A549 (cell line): Measurements from ENCODE around the gene NEUROG1. TPM values are rescaled to one million over a fixed set of nuclear protein-coding genes. Genes with fewer than 3 reads are reported as not detected.

Experiments
- ATAC-seq, 2 experiments: fragments of 200-7000 bp in 1 of 2; fragments of >200 bp in 1 of 2; cut with Nextera tagmentation in 1 of 2; cut with Tn5 transposase in 1 of 2; 3 replicates each; pipeline versions ENCODE4 v1.8.0 to v1.9.1; 2018 to 2020; ENCODE audit warnings: mild to moderate bottlenecking in 1 of 2, moderate library complexity in 1 of 2
- CTCF ChIA-PET: fragments of 300-600 bp; sonication (Branson Sonifier 250); formaldehyde crosslinking; extraction: SDS; loops from one replicate; lab custom pipeline; 2021; ENCODE audit warnings: antibody characterized with exemption, inconsistent platforms; lab: Yijun Ruan, JAX
- POLR2A ChIA-PET: fragments of 350-600 bp; formaldehyde crosslinking; extraction: SDS; loops from one replicate; lab custom pipeline; 2021; ENCODE audit warnings: antibody characterized with exemption, inconsistent platforms; lab: Yijun Ruan, JAX
- DNase-seq, 2 experiments: peaks; one replicate each; pipeline versions ENCODE4 v3.0.0 to v3.0.0-alpha.2; 2011 to 2016; ENCODE audit warnings: low read depth in 1 of 2, low spot score in 1 of 2
- FAIRE-seq: peaks from 2 replicates; lab custom pipeline; 2011; peaks lifted over from hg19 to GRCh38; lab: Jason Lieb, UNC
- H3K27ac ChIP-seq, 2 experiments: fragments of >200 bp; sonication (Bioruptor Twin); formaldehyde crosslinking; 3 replicates each; pipeline ENCODE4 v1.5.1; 2016 to 2017
- H3K4me1 ChIP-seq: fragments of >200 bp; sonication (Bioruptor Twin); formaldehyde crosslinking; 3 replicates; pipeline ENCODE4 v1.6.1; 2016
- H3K4me2 ChIP-seq: fragments of >200 bp; sonication (Bioruptor Twin); formaldehyde crosslinking; 3 replicates; pipeline ENCODE4 v1.6.1; 2016
- H3K4me3 ChIP-seq: fragments of >200 bp; sonication (Bioruptor Twin); formaldehyde crosslinking; 3 replicates; pipeline ENCODE4 v1.5.1; 2016
- H3K9me3 ChIP-seq: fragments of >200 bp; sonication (Bioruptor Twin); formaldehyde crosslinking; 3 replicates; pipeline ENCODE4 v1.6.1; 2016
- CHD2 ChIP-seq: fragments of 150-350 bp; IDR thresholded peaks from 2 replicates; pipeline ENCODE4 v1.6.1; 2014; ENCODE audit warnings: low read length; ENCODE audit not compliant: partially characterized antibody
- GATA3 ChIP-seq: IDR thresholded peaks from 2 replicates; pipeline ENCODE4 v1.6.1; 2012; ENCODE audit warnings: borderline replicate concordance
- HDAC2 ChIP-seq: fragments of 200-600 bp; sonication (generic); IDR thresholded peaks from 2 replicates; pipeline ENCODE4 v1.6.1; 2016
- HOXA7 ChIP-seq: fragments of 250-450 bp; sonication (Bioruptor Pico); IDR thresholded peaks from 2 replicates; pipeline ENCODE4 v1.5.0; 2020; ENCODE audit warnings: mild to moderate bottlenecking, moderate library complexity
- JUN ChIP-seq, 2 experiments: fragments of >200 bp; sonication (Bioruptor Twin); formaldehyde crosslinking; IDR thresholded peaks; 2 replicates in 1 of 2; 3 replicates in 1 of 2; pipeline ENCODE4 v1.6.1; 2016 to 2017
- JUNB ChIP-seq: fragments of >200 bp; sonication (Bioruptor Twin); formaldehyde crosslinking; IDR thresholded peaks from 2 replicates; pipeline ENCODE4 v1.6.1; 2016
- KDM1A ChIP-seq: fragments of 200-600 bp; sonication (generic); IDR thresholded peaks from 2 replicates; pipeline ENCODE4 v1.6.1; 2016; ENCODE audit warnings: low read depth, mild to moderate bottlenecking
- MAZ ChIP-seq: fragments of 150-350 bp; IDR thresholded peaks from 2 replicates; pipeline ENCODE4 v1.6.1; 2014; ENCODE audit warnings: antibody characterized with exemption, low read depth, low read length, borderline replicate concordance
- MYC ChIP-seq: IDR thresholded peaks from 2 replicates; pipeline ENCODE4 v1.6.1; 2012; ENCODE audit warnings: mild to moderate bottlenecking, inconsistent platforms, low read length, improper control_type of control experiment, borderline replicate concordance
- NPAS2 ChIP-seq: fragments of 250-450 bp; sonication (Bioruptor Pico); IDR thresholded peaks from 2 replicates; pipeline ENCODE4 v1.8.0; 2022; ENCODE audit warnings: mild to moderate bottlenecking, moderate library complexity, borderline replicate concordance
- PHF8 ChIP-seq: fragments of 200-600 bp; sonication (generic); IDR thresholded peaks from 2 replicates; pipeline ENCODE4 v1.6.1; 2016; ENCODE audit warnings: low read depth, mild to moderate bottlenecking, antibody characterized with exemption, moderate library complexity, borderline replicate concordance
- POLR2AphosphoS2 ChIP-seq: conservative IDR thresholded peaks from 2 replicates; pipeline ENCODE4 v1.6.1; 2012; ENCODE audit warnings: low read length, improper control_type of control experiment, inconsistent platforms
- RAD21 ChIP-seq, 2 experiments: fragments of >200 bp in 1 of 2; sonication (Bioruptor Twin) in 1 of 2; formaldehyde crosslinking in 1 of 2; IDR thresholded peaks in 1 of 2; conservative IDR thresholded peaks in 1 of 2; 2 replicates in 1 of 2; 3 replicates in 1 of 2; pipeline ENCODE4 v1.6.1; 2012 to 2018; ENCODE audit warnings: inconsistent platforms in 1 of 2
- RNF2 ChIP-seq: fragments of 200-600 bp; sonication (generic); IDR thresholded peaks from 2 replicates; pipeline ENCODE4 v1.6.1; 2016; ENCODE audit warnings: low read depth, mild to moderate bottlenecking, antibody characterized with exemption, moderate library complexity, borderline replicate concordance
- SMC3 ChIP-seq: fragments of >200 bp; sonication (Bioruptor Twin); formaldehyde crosslinking; IDR thresholded peaks from 3 replicates; pipeline ENCODE4 v1.6.1; 2018; ENCODE audit warnings: inconsistent platforms
- TP53 ChIP-seq: fragments of 250-450 bp; sonication (Bioruptor Pico); IDR thresholded peaks from 2 replicates; pipeline ENCODE4 v1.5.0; 2021; ENCODE audit warnings: mild to moderate bottlenecking, moderate library complexity
- ZC3H11A ChIP-seq: fragments of 450-650 bp; IDR thresholded peaks from 2 replicates; pipeline ENCODE4 v1.6.1; 2014; ENCODE audit warnings: antibody characterized with exemption, mild to moderate bottlenecking
- ZFP36 ChIP-seq: fragments of 450-650 bp; IDR thresholded peaks from 2 replicates; pipeline ENCODE4 v1.6.1; 2014; ENCODE audit warnings: borderline replicate concordance; ENCODE audit not compliant: partially characterized antibody
- ZNF302 ChIP-seq: fragments of 250-450 bp; sonication (Bioruptor Pico); IDR thresholded peaks from 2 replicates; pipeline ENCODE4 v1.9.0; 2021; ENCODE audit warnings: inconsistent platforms, mild to moderate bottlenecking, moderate library complexity
- WGBS: methylation state at CpG from one replicate; pipeline ENCODE4 v1.1.6; 2017; ENCODE audit errors: missing lambda C conversion rate; 5-methylcytosine and 5-hydroxymethylcytosine counted together
- polyA plus RNA-seq, 4 experiments: library from polyadenylated mRNA; depleted of rRNA in 3 of 4; stranded (reverse); fragments of >200 nt; fragmentation: RNase III in 1 of 4; extraction: RNeasy Plus Mini Kit Qiagen cat#74134 plus additional on column Dnase treatment in 1 of 4; gene quantifications; 2 replicates in 3 of 4; 3 replicates in 1 of 4; pipeline ENCODE4 v1.2.3, GENCODE V29; 2011 to 2017
- TF ChIP-seq, protein P1 (sequence below): IDR thresholded peaks from 2 replicates; pipeline ENCODE4 v1.6.1; 2012
- TF ChIP-seq, protein P2 (sequence below): fragments of 150-350 bp; IDR thresholded peaks from 2 replicates; pipeline ENCODE4 v1.6.1; 2014; ENCODE audit warnings: low read depth, mild to moderate bottlenecking, low read length
- TF ChIP-seq, protein P3 (sequence below): fragments of >200 bp; sonication (Bioruptor Twin); formaldehyde crosslinking; IDR thresholded peaks from 3 replicates; pipeline ENCODE4 v1.5.1; 2016
- TF ChIP-seq, protein P4 (sequence below): fragments of 200-600 bp; sonication (generic); IDR thresholded peaks from 2 replicates; pipeline ENCODE4 v1.6.1; 2016; ENCODE audit warnings: antibody characterized with exemption, mild to moderate bottlenecking, moderate library complexity

The NEUROG1 gene
- polyA plus RNA-seq, 2 of the 4 experiments (the other 2 are of a cell fraction) = not detected

DNA sequence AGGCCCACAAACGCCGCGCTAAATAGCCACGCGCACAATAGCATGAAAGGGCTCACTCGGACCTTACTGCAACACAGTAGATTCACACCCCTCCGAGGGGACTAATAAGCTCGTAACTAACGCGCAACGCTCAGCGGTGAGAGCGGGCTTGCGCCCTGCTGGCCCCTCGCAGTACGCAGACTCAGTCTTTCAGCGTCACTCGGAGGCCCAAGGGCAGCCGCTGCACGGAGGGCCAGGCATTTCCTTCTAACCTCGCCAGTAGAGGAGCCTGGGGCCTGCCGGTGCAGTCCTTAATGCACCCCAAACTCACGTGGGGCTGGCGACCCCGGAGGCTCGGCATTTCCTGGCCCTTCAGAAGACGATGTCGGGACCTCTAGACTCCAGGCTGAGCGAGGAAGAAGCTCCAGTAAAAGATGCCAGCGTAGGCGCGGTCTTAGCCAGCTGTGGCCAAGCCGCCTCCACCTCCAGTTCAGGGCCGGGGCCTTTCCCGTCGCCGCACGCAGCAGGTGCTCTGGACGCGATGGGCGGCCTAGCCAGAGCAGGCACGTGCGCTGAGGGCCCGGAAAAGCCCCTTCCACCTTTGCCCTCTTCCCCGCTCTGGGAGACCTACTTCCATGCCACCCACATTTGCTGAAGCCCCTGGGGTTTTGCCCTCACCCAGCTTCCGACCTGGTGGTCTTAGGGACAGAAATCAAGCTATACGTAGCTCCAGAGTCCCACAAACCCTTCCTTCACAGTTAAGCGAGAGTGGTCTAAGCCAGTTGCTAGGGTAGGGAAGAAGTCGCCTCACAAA lies 45.3 kb downstream of the NEUROG1 start:
- FAIRE-seq = no peak
- DNase-seq = no peak
- ChIA-PET CTCF (interaction anchor here (0.9 to 6.1 kb wide), 5 partner anchors 25 to 220 kb away, joined by 3 to 43 read pairs (median 3); no protein-coding TSS in a partner anchor), POLR2A (no interaction called here)
- Histone ChIP-seq H3K4me2 (no peak overlapping the region), H3K27ac (no peak overlapping the region), H3K4me1 (peaks cover 31% of the 10 kb centered on the region), H3K9me3 (no peaks in the 10 kb centered on the region), H3K4me3 (no peak overlapping the region)
- WGBS = 96% methylated on average over 46 of the region's 49 CpGs
- ATAC-seq = no peak
- TF ChIP-seq HDAC2 (no peak), POLR2AphosphoS2 (no peak), TP53 (CRISPR knock-in tag) (no peak), CHD2 (no peak), ZNF302 (CRISPR knock-in tag) (no peak), GATA3 (no peak), HOXA7 (CRISPR knock-in tag) (no peak), MAZ (no peak), ZFP36 (no peak), PHF8 (no peak), RNF2 (no peak)
- TF ChIP-seq, protein P1, sequence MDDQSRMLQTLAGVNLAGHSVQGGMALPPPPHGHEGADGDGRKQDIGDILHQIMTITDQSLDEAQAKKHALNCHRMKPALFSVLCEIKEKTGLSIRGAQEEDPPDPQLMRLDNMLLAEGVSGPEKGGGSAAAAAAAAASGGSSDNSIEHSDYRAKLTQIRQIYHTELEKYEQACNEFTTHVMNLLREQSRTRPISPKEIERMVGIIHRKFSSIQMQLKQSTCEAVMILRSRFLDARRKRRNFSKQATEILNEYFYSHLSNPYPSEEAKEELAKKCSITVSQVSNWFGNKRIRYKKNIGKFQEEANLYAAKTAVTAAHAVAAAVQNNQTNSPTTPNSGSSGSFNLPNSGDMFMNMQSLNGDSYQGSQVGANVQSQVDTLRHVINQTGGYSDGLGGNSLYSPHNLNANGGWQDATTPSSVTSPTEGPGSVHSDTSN = no peak
- TF ChIP-seq, protein P2, sequence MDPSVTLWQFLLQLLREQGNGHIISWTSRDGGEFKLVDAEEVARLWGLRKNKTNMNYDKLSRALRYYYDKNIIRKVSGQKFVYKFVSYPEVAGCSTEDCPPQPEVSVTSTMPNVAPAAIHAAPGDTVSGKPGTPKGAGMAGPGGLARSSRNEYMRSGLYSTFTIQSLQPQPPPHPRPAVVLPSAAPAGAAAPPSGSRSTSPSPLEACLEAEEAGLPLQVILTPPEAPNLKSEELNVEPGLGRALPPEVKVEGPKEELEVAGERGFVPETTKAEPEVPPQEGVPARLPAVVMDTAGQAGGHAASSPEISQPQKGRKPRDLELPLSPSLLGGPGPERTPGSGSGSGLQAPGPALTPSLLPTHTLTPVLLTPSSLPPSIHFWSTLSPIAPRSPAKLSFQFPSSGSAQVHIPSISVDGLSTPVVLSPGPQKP = no peak
- TF ChIP-seq, protein P3, sequence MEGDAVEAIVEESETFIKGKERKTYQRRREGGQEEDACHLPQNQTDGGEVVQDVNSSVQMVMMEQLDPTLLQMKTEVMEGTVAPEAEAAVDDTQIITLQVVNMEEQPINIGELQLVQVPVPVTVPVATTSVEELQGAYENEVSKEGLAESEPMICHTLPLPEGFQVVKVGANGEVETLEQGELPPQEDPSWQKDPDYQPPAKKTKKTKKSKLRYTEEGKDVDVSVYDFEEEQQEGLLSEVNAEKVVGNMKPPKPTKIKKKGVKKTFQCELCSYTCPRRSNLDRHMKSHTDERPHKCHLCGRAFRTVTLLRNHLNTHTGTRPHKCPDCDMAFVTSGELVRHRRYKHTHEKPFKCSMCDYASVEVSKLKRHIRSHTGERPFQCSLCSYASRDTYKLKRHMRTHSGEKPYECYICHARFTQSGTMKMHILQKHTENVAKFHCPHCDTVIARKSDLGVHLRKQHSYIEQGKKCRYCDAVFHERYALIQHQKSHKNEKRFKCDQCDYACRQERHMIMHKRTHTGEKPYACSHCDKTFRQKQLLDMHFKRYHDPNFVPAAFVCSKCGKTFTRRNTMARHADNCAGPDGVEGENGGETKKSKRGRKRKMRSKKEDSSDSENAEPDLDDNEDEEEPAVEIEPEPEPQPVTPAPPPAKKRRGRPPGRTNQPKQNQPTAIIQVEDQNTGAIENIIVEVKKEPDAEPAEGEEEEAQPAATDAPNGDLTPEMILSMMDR = no peak

DNA sequence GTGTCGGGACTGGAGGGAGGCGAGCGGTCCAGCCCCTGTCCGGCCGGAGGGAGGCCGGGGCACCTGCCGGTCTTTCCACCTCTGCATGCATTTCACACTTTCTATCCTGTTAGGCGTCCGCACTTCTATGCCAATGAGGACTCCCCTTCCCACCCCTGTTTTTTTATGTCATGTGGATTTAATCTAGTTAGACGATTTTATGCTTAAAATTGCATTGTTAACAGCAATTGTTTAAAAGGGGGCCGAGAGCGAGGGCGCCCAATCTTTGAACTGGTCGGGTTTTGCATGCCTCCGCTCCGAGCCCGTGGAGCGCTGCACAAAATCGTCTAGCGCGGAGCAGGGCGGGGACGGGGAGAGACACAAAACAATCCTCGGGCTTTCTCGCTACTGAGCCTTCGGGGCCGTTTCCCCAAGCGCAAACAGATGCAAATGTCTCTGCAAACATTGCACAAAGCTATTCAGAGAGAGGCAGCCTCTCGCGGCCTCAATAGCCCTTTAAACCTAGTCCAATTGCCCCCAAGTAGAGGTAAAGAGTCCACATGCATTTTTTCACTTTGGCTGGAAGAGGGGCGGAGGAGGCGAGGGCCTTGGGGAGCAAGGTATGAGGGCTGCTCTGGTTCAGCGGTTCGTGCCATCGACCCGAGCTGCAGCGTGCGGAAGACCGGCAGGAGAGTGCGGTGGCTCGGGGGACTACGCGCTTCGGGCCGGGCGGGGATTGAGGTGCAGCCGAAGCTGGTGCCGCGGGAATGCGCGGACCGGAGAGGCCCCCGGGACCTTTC lies 46.1 kb downstream of the NEUROG1 start:
- 92% methylated on average over 53 of the region's 53 CpGs for WGBS
- peak overlapping the region; percentile 37 to 83; a peak in 4 of 6 replicates for H3K27ac ChIP-seq
- POLR2A ChIA-PET = no interaction called here
- ATAC-seq (no peak), DNase-seq (no peak), FAIRE-seq (no peak)
- TF ChIP-seq SMC3 (no peak), JUN (IDR thresholded peaks at IDR 0.05) (no peak), KDM1A (no peak), JUNB (no peak), NPAS2 (CRISPR knock-in tag) (no peak), PHF8 (no peak), MYC (no peak), RAD21 (conservative IDR thresholded peaks at IDR 0.05 in 1 of 2, IDR thresholded peaks at IDR 0.05 in 1 of 2) (no peak), ZFP36 (no peak), TP53 (CRISPR knock-in tag) (no peak), ZC3H11A (no peak)
- TF ChIP-seq, protein P4, sequence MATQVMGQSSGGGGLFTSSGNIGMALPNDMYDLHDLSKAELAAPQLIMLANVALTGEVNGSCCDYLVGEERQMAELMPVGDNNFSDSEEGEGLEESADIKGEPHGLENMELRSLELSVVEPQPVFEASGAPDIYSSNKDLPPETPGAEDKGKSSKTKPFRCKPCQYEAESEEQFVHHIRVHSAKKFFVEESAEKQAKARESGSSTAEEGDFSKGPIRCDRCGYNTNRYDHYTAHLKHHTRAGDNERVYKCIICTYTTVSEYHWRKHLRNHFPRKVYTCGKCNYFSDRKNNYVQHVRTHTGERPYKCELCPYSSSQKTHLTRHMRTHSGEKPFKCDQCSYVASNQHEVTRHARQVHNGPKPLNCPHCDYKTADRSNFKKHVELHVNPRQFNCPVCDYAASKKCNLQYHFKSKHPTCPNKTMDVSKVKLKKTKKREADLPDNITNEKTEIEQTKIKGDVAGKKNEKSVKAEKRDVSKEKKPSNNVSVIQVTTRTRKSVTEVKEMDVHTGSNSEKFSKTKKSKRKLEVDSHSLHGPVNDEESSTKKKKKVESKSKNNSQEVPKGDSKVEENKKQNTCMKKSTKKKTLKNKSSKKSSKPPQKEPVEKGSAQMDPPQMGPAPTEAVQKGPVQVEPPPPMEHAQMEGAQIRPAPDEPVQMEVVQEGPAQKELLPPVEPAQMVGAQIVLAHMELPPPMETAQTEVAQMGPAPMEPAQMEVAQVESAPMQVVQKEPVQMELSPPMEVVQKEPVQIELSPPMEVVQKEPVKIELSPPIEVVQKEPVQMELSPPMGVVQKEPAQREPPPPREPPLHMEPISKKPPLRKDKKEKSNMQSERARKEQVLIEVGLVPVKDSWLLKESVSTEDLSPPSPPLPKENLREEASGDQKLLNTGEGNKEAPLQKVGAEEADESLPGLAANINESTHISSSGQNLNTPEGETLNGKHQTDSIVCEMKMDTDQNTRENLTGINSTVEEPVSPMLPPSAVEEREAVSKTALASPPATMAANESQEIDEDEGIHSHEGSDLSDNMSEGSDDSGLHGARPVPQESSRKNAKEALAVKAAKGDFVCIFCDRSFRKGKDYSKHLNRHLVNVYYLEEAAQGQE = no peak
- H3K4me3 ChIP-seq = no peak overlapping the region
- peak overlapping the region; percentile 69; the same call in 2 of the 3 replicates for H3K4me2 ChIP-seq
- peaks cover 31% of the 10 kb centered on the region for H3K4me1 ChIP-seq
- CTCF ChIA-PET = interaction anchor here (3.0 to 6.1 kb wide), 2 partner anchors 24 to 63 kb away, joined by 12 to 43 read pairs; no protein-coding TSS in a partner anchor
- H3K9me3 ChIP-seq = no peaks in the 10 kb centered on the region
